ENCODE results near the gene CYP27C1. TPM values are rescaled to one million over a fixed set of nuclear protein-coding genes. Genes with fewer than 3 reads are reported as not detected.

The CYP27C1 gene
- total RNA-seq, 2 experiments from 2014 or later = not detected

DNA sequence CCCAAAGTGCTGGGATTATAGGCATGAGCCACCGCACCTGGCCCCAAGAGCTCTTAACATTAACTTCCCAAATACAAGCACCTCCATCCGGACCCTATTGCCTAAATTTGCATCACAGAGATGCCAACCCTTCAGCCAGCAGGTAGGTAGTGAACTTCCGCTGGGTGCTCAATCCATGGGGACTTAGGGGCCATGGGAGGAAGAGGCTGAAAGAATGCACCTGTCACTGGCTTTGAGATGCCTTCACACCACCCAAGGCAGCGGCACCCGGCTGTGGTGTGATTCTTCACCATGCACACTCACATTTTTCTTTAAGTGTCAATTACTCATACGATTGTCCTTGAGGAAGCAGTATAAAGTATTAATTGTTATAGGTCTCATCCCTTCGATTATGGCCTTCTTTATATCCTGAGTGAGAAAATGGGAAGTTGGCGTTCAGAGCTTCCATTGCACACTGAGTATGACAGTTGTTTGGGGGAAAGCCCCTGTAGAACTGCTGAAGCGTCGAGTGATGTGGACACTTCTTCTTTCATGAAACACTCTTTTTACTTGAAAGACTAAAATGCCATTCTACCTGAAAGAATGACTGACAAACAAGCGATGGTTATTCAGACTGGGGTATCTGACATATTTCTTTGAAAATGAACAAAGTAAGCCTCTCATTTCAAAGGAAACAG lies 61.3 kb downstream of the CYP27C1 start:
- TF ChIP-seq, protein P1, sequence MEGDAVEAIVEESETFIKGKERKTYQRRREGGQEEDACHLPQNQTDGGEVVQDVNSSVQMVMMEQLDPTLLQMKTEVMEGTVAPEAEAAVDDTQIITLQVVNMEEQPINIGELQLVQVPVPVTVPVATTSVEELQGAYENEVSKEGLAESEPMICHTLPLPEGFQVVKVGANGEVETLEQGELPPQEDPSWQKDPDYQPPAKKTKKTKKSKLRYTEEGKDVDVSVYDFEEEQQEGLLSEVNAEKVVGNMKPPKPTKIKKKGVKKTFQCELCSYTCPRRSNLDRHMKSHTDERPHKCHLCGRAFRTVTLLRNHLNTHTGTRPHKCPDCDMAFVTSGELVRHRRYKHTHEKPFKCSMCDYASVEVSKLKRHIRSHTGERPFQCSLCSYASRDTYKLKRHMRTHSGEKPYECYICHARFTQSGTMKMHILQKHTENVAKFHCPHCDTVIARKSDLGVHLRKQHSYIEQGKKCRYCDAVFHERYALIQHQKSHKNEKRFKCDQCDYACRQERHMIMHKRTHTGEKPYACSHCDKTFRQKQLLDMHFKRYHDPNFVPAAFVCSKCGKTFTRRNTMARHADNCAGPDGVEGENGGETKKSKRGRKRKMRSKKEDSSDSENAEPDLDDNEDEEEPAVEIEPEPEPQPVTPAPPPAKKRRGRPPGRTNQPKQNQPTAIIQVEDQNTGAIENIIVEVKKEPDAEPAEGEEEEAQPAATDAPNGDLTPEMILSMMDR (IDR thresholded peaks at IDR 0.05) = no peak
- H3K9me3 ChIP-seq (ENCODE audit: control insufficient read depth in 1 of 2, insufficient read depth in 1 of 2, low read length in 2 of 2) = no peaks in the 10 kb centered on the region
- no peak overlapping the region for H3K27ac Mint-ChIP-seq
- DNase-seq = peak in 2 of 14 experiments; percentile 36 to 42
- no peaks in the 10 kb centered on the region for H3K36me3 Mint-ChIP-seq (ENCODE audit: low read depth)
- H3K36me3 ChIP-seq (ENCODE audit: insufficient read depth, low read length) = no peaks in the 10 kb centered on the region
- ChIA-PET POLR2A (no interaction called here), CTCF (no interaction called here)
- H3K27me3 ChIP-seq (ENCODE audit: control insufficient read depth in 1 of 2, insufficient read depth in 2 of 2, low read length in 2 of 2) = no peaks in the 10 kb centered on the region
- H3K4me1 Mint-ChIP-seq (ENCODE audit: low read depth) = no peaks in the 10 kb centered on the region
- H3K4me3 Mint-ChIP-seq = no peak overlapping the region
- H3K9me3 Mint-ChIP-seq = no peaks in the 10 kb centered on the region
- no peak overlapping the region for H3K27ac ChIP-seq (ENCODE audit: low read depth in 1 of 2, low read length in 2 of 2)
- no peaks in the 10 kb centered on the region for H3K4me1 ChIP-seq (ENCODE audit: insufficient read depth, low read length)
- no peak for ATAC-seq (ENCODE audit: poor library complexity)
- H3K4me3 ChIP-seq (ENCODE audit: low read length) = no peak overlapping the region
- no peaks in the 10 kb centered on the region for H3K27me3 Mint-ChIP-seq
- intact Hi-C loops (cut with DNase I, micrococcal nuclease) = no loop called here

GRCh38 chr2:127157651-127158485 lies 62.2 kb downstream of the CYP27C1 start:
- TF ChIP-seq, protein P1 (IDR thresholded peaks at IDR 0.05) = no peak
- Histone ChIP-seq H3K27me3 (ENCODE audit: control insufficient read depth in 1 of 2, insufficient read depth in 2 of 2, low read length in 2 of 2) (no peaks in the 10 kb centered on the region), H3K9me3 (ENCODE audit: control insufficient read depth in 1 of 2, insufficient read depth in 1 of 2, low read length in 2 of 2) (no peaks in the 10 kb centered on the region), H3K4me1 (ENCODE audit: insufficient read depth, low read length) (no peaks in the 10 kb centered on the region), H3K27ac (ENCODE audit: low read depth in 1 of 2, low read length in 2 of 2) (no peak overlapping the region), H3K4me3 (ENCODE audit: low read length) (no peak overlapping the region), H3K36me3 (ENCODE audit: insufficient read depth, low read length) (no peaks in the 10 kb centered on the region)
- Mint-ChIP-seq H3K36me3 (ENCODE audit: low read depth) (no peaks in the 10 kb centered on the region), H3K9me3 (no peaks in the 10 kb centered on the region), H3K4me3 (no peak overlapping the region), H3K27ac (no peak overlapping the region), H3K27me3 (no peaks in the 10 kb centered on the region), H3K4me1 (ENCODE audit: low read depth) (no peaks in the 10 kb centered on the region)
- DNase-seq = no peak
- intact Hi-C loops (cut with DNase I, micrococcal nuclease) = no loop called here
- ATAC-seq (ENCODE audit: poor library complexity) = no peak
- CTCF ChIA-PET = no interaction called here
- POLR2A ChIA-PET = no interaction called here

DNA sequence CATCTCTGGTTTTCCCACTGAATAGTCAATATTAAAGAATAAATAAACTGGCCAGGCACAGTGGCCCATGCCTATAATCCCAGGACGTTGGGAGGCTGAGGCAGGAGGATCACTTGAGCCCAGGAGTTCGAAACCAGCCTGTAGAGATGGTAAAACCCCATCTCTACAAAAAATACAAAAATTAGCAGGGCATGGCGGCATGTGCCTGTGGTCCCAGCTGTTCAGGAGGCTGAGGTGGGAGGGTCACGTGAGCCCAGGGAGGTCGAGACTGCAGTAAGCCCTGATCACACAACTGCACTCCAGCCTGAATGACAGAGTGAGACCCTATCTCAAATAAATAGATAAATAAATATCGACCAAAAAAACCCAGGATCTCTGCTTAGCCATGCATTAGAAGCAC lies 63.0 kb downstream of the CYP27C1 start:
- H3K27me3 ChIP-seq (ENCODE audit: control insufficient read depth in 1 of 2, insufficient read depth in 2 of 2, low read length in 2 of 2) = no peaks in the 10 kb centered on the region
- no peaks in the 10 kb centered on the region for H3K36me3 Mint-ChIP-seq (ENCODE audit: low read depth)
- ChIA-PET CTCF (no interaction called here), POLR2A (no interaction called here)
- no peaks in the 10 kb centered on the region for H3K4me1 Mint-ChIP-seq (ENCODE audit: low read depth)
- no peak overlapping the region for H3K4me3 ChIP-seq (ENCODE audit: low read length)
- TF ChIP-seq, protein P1 (IDR thresholded peaks at IDR 0.05) = no peak
- no peaks in the 10 kb centered on the region for H3K4me1 ChIP-seq (ENCODE audit: insufficient read depth, low read length)
- ATAC-seq (ENCODE audit: poor library complexity) = no peak
- no peaks in the 10 kb centered on the region for H3K9me3 Mint-ChIP-seq
- H3K27me3 Mint-ChIP-seq = no peaks in the 10 kb centered on the region
- intact Hi-C loops (cut with DNase I, micrococcal nuclease) = no loop called here
- no peak for DNase-seq
- H3K9me3 ChIP-seq (ENCODE audit: control insufficient read depth in 1 of 2, insufficient read depth in 1 of 2, low read length in 2 of 2) = no peaks in the 10 kb centered on the region
- no peaks in the 10 kb centered on the region for H3K36me3 ChIP-seq (ENCODE audit: insufficient read depth, low read length)
- H3K27ac ChIP-seq (ENCODE audit: low read depth in 1 of 2, low read length in 2 of 2) = no peak overlapping the region
- H3K4me3 Mint-ChIP-seq = no peak overlapping the region
- H3K27ac Mint-ChIP-seq = no peak overlapping the region

Data from CD4-positive, alpha-beta T cell (primary cell).